NT2/D1 (cell line): ENCODE measurements around the gene GATC.

ENCODE experiments used
- YY1 ChIP-seq: IDR thresholded peaks from 2 replicates; pipeline ENCODE4 v1.6.1; 2011; ENCODE audit not compliant: insufficient read length, insufficient read depth
- ZNF274 ChIP-seq: IDR thresholded peaks from 2 replicates; pipeline ENCODE4 v1.6.1; 2011; ENCODE audit warnings: mild to moderate bottlenecking, low read depth, low read length

DNA sequence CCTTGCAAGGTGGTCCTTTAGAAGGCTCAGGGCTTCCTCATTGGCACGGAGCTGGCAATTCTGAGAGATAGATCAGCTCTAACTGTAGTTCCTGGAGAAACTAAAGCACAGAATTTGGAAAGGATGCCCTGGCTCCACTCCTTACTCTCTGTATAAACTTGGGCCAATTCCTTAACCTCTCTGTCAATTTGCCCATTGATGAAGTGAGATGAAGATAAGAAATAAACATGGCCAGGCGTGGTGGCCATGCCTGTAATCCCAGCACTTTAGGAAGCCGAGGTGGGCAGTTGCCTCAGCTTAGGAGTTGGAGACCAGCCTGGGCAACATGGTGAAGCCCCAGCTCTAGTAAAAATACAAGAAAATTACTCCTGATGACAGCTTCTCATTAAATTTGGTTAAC, 42.4 kb upstream of the GATC start:
- TF ChIP-seq ZNF274 (no peak), YY1 (no peak)
